Lower lobe of right lung (tissue), 2 donors: ENCODE data around the gene HRNR. TPM values are rescaled to one million over a fixed set of nuclear protein-coding genes. Genes with fewer than 3 reads are reported as not detected.

Experiments
- ATAC-seq, 2 donors: fragments of 200-7000 bp; cut with Tn5 transposase; one replicate each; pipeline ENCODE4 v1.9.1; 2020 to 2022; ENCODE audit warnings: mild to moderate bottlenecking in 2 of 2, moderate library complexity in 2 of 2
- DNase-seq: peaks from one replicate; pipeline ENCODE4 v3.0.0-alpha.2; 2020
- H3K27ac ChIP-seq: fragments of 200-600 bp; one replicate; pipeline ENCODE4 v1.8.0; 2022
- H3K27me3 ChIP-seq: fragments of 200-600 bp; one replicate; pipeline ENCODE4 v1.8.0; 2022; ENCODE audit warnings: low read depth
- H3K36me3 ChIP-seq: fragments of 200-600 bp; one replicate; pipeline ENCODE4 v1.8.0; 2022; ENCODE audit warnings: mild to moderate bottlenecking
- H3K4me1 ChIP-seq: fragments of 200-600 bp; one replicate; pipeline ENCODE4 v1.8.0; 2022
- H3K4me3 ChIP-seq: fragments of 200-600 bp; one replicate; pipeline ENCODE4 v1.8.0; 2022; ENCODE audit warnings: mild to moderate bottlenecking
- H3K9me3 ChIP-seq: fragments of 200-600 bp; one replicate; pipeline ENCODE4 v1.8.0; 2022
- CTCF ChIP-seq: fragments of 200-600 bp; IDR thresholded peaks from one replicate; pipeline ENCODE4 v1.8.0; 2022; ENCODE audit warnings: antibody characterized with exemption, mild to moderate bottlenecking
- intact Hi-C: fragments of 100-400 bp; cut with DNase I; formaldehyde crosslinking; loops from one replicate; pipeline ENCODE4 v1.11.0; 2022
- total RNA-seq: library from RNA; stranded (reverse); fragmentation: NEBNext Ultra II Directional; extraction: Animal tissue kit (Norgen Biotek cat#: 25700); gene quantifications from one replicate; pipeline ENCODE4 v1.2.1, GENCODE V29; 2021
- donor health status: DM: no; HTN: yes; CAD: no; lungs with severe emphysema.

Gene HRNR
- total RNA-seq, 1 donor from 2014 or later = not detected

- TF ChIP-seq CTCF = no peak
- Histone ChIP-seq H3K27me3 (no peaks in the 10 kb centered on the region), H3K36me3 (no peaks in the 10 kb centered on the region), H3K27ac (no peak overlapping the region), H3K4me3 (no peak overlapping the region), H3K9me3 (no peaks in the 10 kb centered on the region), H3K4me1 (peaks cover 21% of the 10 kb centered on the region)
- intact Hi-C loops = no loop called here
- ATAC-seq (no peak), DNase-seq (no peak)
Observed at GRCh38 chr1:152164517-152165136, 59.4 kb downstream of the HRNR start.

- H3K27me3 ChIP-seq = no peaks in the 10 kb centered on the region
- DNase-seq (no peak), ATAC-seq (peak; percentile 39 to 61)
- no peak overlapping the region for H3K4me3 ChIP-seq
- no peaks in the 10 kb centered on the region for H3K36me3 ChIP-seq
- no peak overlapping the region for H3K27ac ChIP-seq
- intact Hi-C loops = no loop called here
- no peak for TF ChIP-seq CTCF
- H3K4me1 ChIP-seq = peaks cover 9% of the 10 kb centered on the region
- H3K9me3 ChIP-seq = no peaks in the 10 kb centered on the region
Observed at GRCh38 chr1:152162792-152163463, 61.1 kb downstream of the HRNR start.

Other genes with a start within 250 kb of the HRNR start
- gene S100A10, start 230.3 kb downstream of the HRNR start, total RNA-seq = 602 TPM
- gene S100A11, start 187.2 kb downstream of the HRNR start, total RNA-seq = 737 TPM
- gene TCHHL1, start 135.1 kb downstream of the HRNR start, total RNA-seq = not detected
- gene TCHH, start 108.7 kb downstream of the HRNR start, total RNA-seq = 0.15 TPM
- not detected for gene RPTN, start 65.0 kb downstream of the HRNR start, total RNA-seq
- not detected for gene FLG, start 101.0 kb upstream of the HRNR start, total RNA-seq
- not detected for gene FLG2, start 135.8 kb upstream of the HRNR start, total RNA-seq
- not detected for gene CRNN, start 190.1 kb upstream of the HRNR start, total RNA-seq